Measurements from ENCODE around the gene PAH.

GRCh38 chr12:102876883-102877282 is 40.2 kb downstream of the PAH start:
- TF ChIP-seq CTCF (IDR thresholded peaks at IDR 0.05) (no peak), POLR2A (IDR thresholded peaks at IDR 0.05) (no peak)
